ENCODE results near the gene LRRFIP1.

The LRRFIP1 gene

GRCh38 chr2:237669628-237670392 is 42.4 kb downstream of the LRRFIP1 start:
- no peak overlapping the region for H3K4me3 ChIP-seq (ENCODE audit: low read length)
- DNase-seq (ENCODE audit: low read depth): no peak
- TF ChIP-seq, protein P1, sequence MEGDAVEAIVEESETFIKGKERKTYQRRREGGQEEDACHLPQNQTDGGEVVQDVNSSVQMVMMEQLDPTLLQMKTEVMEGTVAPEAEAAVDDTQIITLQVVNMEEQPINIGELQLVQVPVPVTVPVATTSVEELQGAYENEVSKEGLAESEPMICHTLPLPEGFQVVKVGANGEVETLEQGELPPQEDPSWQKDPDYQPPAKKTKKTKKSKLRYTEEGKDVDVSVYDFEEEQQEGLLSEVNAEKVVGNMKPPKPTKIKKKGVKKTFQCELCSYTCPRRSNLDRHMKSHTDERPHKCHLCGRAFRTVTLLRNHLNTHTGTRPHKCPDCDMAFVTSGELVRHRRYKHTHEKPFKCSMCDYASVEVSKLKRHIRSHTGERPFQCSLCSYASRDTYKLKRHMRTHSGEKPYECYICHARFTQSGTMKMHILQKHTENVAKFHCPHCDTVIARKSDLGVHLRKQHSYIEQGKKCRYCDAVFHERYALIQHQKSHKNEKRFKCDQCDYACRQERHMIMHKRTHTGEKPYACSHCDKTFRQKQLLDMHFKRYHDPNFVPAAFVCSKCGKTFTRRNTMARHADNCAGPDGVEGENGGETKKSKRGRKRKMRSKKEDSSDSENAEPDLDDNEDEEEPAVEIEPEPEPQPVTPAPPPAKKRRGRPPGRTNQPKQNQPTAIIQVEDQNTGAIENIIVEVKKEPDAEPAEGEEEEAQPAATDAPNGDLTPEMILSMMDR (conservative IDR thresholded peaks at IDR 0.05; ENCODE audit: low read depth, low read length): no peak

- TF ChIP-seq, protein P1 (conservative IDR thresholded peaks at IDR 0.05; ENCODE audit: low read depth, low read length): no peak
- DNase-seq (ENCODE audit: low read depth): no peak
- H3K4me3 ChIP-seq (ENCODE audit: low read length): no peak overlapping the region
Measured at GRCh38 chr2:237670641-237671040, 43.3 kb downstream of the LRRFIP1 start.

DNA sequence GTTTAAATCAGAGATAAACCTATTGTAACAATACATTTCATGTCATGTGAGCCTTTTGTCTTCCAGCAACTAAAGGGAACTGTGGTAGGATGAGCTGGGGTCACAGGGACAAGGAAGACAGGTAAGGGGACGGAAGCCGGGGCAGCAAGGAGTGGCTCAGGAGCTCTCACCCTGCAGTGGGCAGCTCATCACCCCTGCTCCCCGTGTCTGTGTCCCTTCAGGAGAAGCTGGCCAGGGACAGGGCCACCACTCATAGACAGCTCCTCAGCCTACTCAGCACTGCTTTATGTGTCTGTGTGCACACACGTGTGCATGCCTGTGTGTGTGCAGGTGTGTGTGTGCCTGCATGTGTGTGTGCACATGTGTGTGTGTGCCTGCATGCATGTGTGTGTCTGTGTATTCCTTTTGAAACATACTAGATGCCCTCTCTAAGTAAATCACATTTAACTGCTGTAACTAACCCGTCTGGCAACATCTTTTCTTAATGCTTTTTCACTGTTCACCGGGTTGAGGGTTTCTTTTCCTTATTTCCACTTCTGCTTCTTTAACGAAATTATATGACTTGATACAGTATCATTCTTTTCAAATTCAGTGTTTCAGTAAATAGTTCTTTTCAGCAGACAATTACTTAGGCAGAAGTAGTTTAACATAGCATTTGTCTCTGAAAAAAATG is 44.2 kb downstream of the LRRFIP1 start:
- no peak for DNase-seq (ENCODE audit: low read depth)
- TF ChIP-seq, protein P1 (conservative IDR thresholded peaks at IDR 0.05; ENCODE audit: low read depth, low read length): no peak
- no peak overlapping the region for H3K4me3 ChIP-seq (ENCODE audit: low read length)

- no peak for DNase-seq (ENCODE audit: low read depth)
- TF ChIP-seq, protein P1 (conservative IDR thresholded peaks at IDR 0.05; ENCODE audit: low read depth, low read length): no peak
- H3K4me3 ChIP-seq (ENCODE audit: low read length): no peak overlapping the region
Measured at GRCh38 chr2:237672731-237673129, 45.3 kb downstream of the LRRFIP1 start.

DNA sequence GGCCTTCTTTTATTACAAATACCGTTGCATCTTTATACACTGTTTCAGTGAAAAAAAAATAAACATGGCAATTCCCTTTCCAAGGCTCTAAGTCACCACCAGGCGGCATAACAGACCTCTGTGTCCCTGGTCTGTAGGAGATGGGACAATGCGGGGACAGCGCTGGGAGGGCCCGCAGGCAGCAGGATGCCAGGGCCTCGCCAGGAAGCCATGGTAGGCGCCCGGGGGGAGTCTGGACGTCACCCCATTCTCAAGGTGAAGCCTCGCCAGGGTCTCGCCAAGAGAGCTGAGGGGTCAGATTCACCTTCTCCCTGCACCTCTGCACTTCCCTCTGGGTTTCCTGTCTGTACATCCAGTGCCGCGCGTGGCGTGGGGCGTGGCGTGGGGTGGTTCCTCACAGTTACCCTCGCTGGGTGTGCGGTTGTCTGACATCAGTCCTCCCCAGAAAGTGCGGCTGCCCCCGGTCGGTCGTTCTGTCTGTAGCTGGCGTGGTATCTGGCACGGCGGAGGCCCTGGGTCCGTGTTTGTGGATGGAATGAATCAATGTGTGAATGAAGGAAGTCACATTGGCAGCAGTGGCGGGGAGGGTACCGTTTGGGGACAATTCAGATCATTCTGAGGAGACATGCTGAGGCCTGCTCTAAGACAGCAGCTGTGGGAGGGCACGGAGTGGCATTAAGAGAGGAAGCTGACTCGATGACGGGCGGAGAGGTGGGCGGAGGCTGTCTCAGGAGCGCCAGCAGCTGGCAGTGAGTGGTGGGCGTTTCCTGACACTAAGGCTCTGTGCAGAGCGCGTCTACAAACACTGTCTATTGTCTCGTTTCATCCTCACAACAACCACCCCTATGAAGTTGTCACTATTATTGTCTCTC is 46.0 kb downstream of the LRRFIP1 start:
- peak overlapping the region; percentile 13 for H3K4me3 ChIP-seq (ENCODE audit: low read length)
- no peak for DNase-seq (ENCODE audit: low read depth)
- TF ChIP-seq, protein P1 (conservative IDR thresholded peaks at IDR 0.05; ENCODE audit: low read depth, low read length): peak; percentile 68

GRCh38 chr2:237674731-237675276 is 47.4 kb downstream of the LRRFIP1 start:
- H3K4me3 ChIP-seq (ENCODE audit: low read length): no peak overlapping the region
- TF ChIP-seq, protein P1 (conservative IDR thresholded peaks at IDR 0.05; ENCODE audit: low read depth, low read length): no peak
- no peak for DNase-seq (ENCODE audit: low read depth)
